NCI-H82 treated with DMSO at 0.1 percent for 48 hours (cell line): ENCODE data around the gene OR8D1.

Experiments
- DNase-seq: peaks from one replicate; lab custom pipeline; 2025; ENCODE audit not compliant: unreplicated experiment; lab: John Stamatoyannopoulos, UW

OR8D1 gene

GRCh38 chr11:124313849-124314248, at the start of gene OR8D1:
Gene OR8D1, minus strand, starts transcription at chr11:124313949. Its CDS starts 3,183 bp downstream, at chr11:124310766.
- DNase-seq: no peak

GRCh38 chr11:124359566-124359965, 45.8 kb upstream of the OR8D1 start:
- no peak for DNase-seq

GRCh38 chr11:124346311-124346955, 32.7 kb upstream of the OR8D1 start:
- no peak for DNase-seq

DNA sequence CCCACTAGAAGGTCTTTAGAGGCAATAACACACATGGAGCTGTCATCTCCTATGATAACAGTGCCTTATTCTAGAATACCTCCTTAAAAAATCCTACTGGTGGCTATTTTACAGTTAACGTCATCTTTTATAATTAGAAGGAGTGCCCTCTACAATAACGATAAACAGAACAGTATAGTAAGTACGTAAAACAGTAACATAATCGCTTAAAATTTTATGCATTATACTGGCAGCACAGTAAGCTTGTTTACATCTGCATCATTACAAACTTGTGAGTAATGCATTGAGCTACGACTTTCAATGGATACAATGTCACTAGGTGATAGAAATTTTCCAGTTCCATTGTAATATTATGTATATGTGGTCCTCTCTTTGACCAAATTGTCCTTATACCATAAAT, 30.6 kb upstream of the OR8D1 start:
- no peak for DNase-seq

DNA sequence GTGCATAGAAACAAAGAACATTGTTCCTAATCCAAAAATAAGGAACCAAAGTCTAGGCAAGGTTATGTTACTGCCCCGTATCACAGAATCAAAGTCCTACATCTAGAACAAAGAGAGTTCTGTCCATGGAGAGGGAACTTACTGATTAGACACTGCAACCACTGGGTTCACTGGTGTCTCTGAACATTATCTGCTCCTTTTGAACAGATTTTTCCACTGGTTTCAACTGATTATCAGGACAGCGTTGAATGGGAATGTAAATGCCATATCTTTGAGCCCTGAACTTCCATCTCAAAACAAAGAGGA, 26.3 kb upstream of the OR8D1 start:
- DNase-seq: no peak

DNA sequence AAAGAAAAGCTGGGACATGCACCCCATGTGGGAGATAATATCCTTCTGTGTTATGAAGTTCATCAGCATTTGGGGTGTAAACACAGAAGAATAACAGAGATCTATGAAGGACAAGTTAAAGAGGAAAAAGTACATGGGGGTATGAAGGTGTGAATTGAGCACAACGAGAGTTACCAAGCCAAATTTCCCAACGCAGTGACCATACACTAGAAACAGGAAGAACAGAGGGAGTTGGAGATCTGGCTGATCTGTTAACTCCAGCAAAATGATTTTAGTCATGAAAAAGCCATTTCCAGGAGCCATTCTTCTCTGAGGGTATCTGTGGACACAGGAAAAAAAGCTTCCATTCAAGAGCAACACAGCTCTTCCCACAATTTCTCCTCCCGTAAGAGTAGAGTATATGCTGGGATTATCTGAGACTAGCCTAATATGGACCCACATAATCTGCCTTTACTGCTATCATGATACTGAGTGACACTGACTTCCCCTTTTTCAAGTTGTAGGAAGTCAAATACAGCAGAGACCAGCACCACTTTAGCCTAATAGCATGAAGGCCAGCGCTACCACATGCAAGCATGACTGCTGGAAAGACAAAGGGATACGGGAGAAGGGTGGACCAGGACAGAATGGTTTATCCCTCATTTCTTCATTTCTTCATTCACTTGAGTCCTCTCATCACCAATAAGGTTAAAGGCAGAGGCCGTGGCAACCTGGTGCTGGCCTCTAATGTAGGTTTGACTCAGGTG, 25.8 kb upstream of the OR8D1 start:
- no peak for DNase-seq

DNA sequence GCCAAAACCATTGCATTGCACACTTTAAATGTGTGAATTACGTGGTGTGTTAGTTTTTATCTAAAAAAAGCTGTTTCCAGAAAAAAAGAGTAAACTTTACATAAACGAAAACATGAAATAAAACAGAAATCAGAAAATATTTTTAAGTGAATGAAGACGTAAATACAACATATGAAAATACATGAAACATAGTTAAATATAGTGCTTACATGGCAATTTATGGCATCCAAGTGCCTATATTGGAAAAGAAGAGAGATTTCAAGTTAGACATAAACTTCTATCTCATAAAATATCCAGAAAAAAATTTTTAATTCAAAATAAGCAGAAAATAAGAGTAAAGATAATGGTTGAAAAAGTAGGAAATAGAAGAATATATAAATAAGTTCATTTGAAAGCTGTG, 18.1 kb upstream of the OR8D1 start:
- no peak for DNase-seq

DNA sequence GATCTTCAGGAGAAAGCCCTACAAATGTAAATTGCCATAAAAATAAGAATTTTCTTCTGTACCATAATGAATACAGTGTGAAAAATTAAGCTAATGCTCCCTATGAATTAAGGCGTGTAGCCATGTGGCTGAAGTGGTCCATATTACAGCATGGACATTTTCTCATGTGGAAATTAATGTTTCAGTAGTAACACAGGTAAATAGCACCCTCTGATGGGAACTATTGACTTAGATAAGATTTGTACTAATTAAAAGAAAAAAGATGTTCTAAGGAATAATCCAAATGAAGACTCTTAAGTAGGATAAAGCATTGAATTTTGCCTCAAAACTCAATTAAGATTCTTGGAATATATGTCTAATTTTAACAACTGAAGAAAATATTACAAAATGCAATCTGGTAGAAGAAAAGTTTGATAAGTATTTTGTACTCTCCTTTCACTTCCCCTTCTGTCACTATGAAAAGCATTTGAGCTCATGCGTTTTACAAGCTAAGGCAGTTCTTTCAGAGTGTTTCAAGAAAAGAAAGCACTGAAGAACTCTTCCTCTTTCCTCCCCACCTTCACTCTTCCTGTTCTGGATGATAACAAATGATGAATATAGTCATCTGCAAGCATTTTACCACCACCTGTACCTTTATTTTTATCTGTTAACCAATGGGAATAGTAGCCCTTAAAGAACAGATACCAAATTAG, 16.2 kb upstream of the OR8D1 start:
- DNase-seq: no peak

DNA sequence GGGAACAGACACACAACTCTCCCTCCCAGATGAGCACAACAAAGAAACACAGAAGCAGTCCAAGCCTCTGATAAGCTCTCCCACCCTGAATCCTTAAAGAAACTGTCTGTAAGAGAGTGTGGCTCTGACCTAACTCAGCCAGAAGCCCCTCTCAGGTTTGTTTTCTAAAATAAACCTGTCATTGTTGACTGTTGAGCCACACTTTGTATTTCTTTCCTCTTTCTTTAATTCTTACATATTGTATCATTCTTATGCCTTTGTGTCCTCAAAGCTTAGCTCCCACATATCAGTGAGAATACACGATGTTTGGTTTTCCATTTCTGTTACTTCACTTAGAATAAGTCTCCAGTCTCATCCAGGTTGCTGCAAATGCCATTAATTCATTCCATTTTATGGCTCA, 14.0 kb upstream of the OR8D1 start:
- no peak for DNase-seq

GRCh38 chr11:124322356-124322755, 8.6 kb upstream of the OR8D1 start:
- DNase-seq: no peak

DNA sequence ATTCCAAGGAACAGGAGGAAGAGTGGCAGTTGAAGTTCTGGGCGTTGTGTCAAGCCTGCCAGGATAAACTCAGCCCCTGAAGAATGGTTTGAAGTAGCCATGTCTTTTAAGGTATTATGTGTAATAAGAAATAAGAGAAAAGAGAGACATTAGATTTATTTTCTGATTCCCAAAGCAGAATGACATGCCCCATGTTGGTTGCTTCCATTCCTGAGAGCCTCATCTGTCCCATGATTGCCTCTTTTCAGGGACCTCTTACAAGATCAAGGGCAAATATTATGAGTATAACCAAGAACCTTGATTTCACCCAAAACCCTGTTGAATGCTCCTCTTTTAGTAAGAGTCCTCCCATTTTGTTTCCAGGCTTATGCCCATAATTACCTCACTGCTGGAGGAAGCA, 6.3 kb upstream of the OR8D1 start, which contains the start of gene OR8D2:
Gene OR8D2 (minus strand): TSS at position 101 of the 400 bp plus-strand sequence. CDS start 0 bp downstream, at position 101.
- no peak for DNase-seq

- DNase-seq: no peak
Measured at GRCh38 chr11:124315052-124315451, 1.3 kb upstream of the OR8D1 start.

DNA sequence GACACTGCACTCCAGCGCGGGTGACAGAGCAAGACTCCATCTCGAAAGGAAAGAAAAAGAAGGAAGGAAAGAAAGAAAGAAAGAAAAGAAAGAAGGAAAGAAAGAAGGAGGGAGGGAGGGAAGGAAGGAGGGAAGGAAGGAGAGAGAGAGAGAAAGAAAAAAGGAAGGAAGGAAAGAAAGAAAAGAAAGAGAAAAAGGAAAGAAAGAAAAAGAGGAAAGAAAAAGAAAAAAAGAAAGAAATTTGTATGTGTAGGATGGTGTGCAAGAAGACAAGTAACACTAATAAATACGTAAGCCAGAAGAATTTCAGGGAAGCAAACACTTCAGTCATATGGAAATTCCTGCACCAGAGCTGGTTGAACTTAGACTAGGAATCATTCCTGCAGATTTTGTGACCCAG, 618 bp downstream of the OR8D1 start:
- DNase-seq: no peak

DNA sequence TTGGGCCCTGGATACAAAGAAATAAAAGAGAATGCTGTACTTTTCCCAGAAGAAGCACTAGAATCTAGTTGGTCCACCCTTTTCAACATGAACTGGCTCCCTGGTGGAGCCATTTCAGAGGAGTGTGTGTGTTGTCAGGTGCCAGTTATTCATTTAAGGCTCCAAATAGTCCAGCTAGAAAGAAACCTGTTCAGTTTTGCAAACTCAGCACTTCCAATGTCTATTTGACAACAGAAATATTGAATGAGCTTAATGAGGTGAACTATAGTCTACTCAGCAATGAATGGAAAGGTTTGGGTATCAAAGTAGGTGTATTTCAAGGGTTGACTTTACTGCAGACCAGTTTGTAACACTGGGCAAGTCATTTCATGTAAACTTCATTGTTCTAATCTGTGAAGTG, 2.1 kb downstream of the OR8D1 start:
- DNase-seq: no peak

- no peak for DNase-seq
Measured at GRCh38 chr11:124311269-124311668, 2.5 kb downstream of the OR8D1 start.

DNA sequence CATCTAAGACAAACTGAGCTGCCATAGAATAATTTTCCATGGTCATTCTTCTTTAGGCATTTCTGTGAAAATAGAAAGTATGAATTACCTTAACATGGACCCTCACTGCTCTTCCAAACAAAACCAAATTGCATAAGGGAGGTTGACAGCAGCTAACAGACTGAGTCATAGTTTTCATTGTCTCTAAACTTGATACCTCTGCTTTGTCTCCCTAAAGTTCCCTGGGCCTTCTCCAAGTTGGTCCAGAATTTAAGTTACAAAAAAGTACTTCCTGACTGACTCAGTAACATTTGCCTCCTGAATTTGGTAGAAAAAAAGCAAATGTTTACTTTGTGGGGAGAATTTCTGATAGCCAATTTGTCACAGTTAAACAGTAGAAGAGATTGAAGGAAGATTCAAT, 3.0 kb downstream of the OR8D1 start:
- DNase-seq: no peak

DNA sequence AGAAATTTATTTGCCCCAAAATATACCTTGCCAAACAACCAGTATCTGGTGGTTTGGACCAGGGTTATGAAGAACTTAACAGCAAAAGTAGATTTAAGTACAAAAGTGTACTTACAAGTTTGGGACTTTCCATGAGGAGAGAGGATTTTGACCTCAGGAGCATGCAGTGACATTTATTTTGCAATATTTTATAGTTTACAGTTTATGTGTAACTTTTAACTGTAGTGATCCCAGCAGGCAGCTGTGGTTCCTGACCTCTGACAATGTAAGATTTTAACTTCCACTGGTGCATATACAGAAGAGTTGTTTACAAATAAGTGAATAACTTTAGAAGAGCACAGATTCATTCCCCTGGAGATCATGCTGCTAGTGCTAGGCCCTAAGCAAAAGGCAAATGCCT, 6.7 kb downstream of the OR8D1 start:
- DNase-seq: no peak

- no peak for DNase-seq
Measured at GRCh38 chr11:124302347-124303125, 11.2 kb downstream of the OR8D1 start.

DNA sequence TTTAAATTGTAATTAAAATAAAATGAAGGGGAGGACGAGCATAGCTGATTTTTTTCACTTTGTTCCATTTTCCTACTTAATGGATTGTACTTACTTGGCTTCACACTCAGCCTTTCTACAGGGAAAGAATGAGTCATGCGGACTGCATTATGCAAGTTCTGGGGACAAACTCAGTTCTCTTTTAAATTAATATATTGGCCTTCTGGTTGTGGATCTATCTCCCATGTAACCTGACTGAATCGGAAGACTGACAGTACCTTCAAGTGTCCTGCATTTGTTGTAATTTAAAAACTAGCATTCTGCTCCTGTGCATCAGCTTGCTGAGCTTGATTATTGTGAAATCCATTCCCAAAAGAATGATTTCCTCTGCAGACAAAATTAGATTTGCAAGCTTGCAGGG, 12.2 kb downstream of the OR8D1 start:
- DNase-seq: no peak

GRCh38 chr11:124297921-124298320, 15.8 kb downstream of the OR8D1 start:
- no peak for DNase-seq

DNA sequence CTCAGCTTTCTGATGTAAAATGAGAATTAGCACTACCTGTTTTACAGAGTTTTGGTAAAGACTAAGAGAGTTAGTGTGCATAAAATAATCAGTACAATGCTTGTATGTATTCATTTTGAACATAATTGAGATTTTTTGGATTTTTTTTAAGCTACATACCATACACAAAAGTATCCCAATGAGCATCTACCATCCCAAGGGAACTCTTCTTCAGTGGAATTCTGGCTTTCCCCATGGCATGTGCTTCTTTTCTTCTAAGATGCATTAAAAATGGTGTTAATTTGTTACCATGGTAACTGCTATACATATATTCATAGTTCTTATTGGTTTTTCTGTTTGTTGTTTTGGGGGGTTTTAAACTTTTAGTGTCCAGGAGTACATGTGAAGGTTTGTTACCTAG, 17.7 kb downstream of the OR8D1 start:
- no peak for DNase-seq

DNA sequence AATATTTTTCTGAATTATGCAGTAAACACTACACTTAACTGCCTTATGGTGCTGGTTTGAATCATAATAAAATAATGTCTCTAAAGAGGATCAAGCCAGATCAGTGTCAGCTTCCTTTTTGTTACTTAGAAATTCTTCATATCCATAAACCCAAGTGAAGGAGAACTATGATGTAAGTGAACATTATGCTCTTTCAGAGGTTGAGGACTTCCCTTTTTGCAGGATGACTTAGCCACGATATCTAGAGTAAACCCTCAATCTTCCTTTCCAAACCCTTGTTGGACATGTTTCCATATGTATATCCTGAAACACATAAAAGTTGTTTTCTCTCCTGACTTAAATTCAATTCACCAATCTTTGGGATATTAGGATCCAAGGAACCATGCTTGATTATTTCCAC, 19.1 kb downstream of the OR8D1 start:
- DNase-seq: no peak
